NCI-H510A treated with DMSO at 0.1 percent for 48 hours (cell line): Measurements from ENCODE around the gene TNFAIP3.

Experiments used
- DNase-seq: peaks from one replicate; lab custom pipeline; 2025; lab: John Stamatoyannopoulos, UW

TNFAIP3 gene

DNA sequence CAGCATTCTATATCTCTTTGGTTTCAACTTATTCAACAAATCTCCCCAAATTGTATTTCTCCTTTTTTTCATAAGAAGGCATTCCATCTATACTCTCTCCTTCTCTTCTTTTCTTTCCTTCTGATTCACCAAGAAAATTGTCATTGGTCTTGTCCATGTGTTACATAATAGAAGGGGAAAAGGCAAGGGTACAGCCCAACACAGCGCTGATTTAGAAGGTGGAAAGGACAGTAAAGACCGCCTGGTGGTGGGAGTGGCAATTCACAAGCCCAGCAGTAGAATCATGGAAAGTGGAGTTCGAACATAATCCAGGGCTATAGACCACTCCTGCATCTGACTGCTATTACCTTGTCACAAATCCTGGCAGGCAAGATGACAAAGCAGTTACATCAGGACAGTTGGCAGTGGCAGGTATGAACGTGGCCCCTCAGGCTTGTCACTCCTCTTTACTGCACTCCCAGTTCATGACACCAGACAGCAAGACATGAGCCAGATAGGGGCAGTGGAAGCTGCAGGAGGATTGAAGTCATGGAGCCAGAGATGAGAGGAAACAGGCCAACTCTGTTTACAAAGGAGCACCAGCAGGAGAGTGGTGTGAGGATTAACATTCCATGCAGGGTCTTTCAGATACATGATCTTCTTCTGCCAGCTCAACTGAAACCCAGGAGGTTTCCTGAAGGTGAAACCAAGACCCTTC is 2.1 kb upstream of the TNFAIP3 start:
- no peak for DNase-seq

DNA sequence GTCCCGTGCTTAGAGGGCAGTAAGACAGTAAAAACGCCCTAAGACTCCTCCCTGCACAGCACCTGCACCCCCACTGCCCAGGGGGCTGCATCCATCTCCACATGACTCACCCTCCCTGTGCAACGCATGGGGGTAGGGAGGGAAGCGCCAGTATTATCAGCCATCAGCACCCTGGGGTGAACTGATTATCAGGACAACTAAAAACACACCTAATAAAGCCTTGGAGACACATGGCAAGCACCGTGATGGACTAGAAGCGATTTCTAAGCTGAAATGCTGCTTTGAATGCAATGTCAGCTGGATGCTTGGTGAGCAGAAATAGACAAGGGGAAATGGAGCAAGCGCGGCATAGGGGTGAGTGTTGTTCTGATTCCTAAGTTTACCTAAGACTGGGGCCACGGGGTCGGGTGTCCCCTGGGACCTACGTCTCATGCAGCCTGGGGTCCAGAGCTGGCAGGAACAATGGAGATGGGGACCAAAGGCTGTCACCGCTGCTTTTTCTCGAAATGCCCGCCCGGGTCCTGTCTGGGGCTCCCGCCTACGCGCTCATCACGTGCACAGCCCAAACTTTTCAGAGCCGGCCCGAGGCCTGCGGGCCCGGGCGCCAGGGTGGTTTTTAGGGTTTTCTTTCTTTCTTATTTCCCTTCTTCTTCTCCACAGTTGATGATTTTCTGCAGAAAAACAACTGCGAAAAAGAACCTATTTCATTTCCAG is 702 bp upstream of the TNFAIP3 start:
- no peak for DNase-seq

DNA sequence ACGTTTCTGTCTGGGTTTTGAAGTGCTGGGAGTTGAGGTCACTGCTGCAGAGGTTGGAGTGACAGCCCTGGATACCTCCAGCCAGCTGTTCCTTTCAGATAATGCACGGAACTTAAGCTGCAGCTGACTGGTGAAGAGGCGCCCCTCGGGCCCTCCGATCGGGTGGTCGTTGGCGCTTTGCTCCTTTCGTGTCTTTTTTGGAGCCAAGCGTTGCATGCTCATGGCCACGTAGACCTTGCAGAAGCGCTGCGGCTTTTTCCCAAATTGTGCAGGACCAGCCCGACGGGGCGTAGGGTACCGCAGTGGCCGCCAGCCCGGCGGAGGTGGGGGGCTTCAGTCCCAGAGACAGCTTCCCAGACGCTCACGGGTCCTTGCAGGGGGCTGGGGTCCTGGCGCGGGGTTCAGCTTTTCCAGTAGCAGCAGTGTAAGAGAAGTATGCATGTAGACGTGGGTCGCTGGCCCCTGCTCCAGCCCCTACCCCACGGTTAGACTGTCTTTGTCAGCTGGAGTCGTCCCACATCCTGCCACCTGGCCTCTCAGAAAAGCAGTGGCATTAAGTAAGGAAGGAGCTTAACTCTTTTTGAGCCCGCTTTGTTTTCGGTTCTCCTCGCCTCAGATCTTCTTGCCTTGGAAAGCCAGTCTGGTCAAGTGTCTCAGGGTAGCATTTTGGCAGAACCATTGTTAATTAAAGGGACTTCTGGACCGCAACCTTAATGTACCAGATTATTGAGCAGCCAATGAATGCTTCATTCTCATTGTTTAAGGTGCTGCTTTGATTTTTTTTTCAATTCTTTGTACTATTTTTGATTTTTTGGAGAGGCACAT is 838 bp downstream of the TNFAIP3 start:
- DNase-seq = no peak

DNA sequence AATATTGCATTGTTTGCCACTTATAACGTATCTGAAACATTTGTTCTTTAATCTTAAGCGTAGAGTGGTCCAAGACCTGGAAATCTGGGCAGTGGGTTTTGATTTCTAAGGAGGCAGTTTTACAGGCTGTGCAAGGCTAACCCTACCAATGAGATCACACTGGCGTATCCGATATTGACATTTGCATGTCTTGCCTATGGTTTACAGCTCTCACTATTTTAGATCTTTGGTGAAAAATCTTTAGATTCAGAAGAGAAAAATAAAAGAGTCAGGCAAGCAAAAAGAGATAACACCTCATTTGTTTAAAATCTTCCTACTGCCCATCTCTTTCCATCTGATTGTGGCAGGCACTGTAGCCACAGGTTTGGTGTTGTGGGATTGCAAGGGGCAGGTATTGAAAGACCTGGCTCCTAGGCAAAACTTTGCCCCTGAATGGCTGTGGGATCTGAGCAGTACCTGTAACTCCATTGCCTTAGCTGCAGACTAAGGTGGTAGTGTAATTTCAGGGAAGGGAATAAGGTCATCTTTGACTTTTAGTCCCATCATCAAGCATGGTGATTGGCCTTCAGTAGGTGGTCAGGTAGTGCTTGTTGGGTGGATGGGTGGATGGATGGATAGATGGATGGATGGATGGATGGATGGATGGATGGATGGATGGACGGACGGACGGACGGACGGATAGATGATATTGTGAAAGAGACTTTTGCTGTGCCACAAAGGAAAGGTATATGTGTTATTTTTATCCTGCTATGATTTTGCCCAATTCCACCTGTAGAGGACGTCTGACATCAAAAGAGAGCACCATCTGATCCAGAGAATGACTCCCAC is 1.9 kb downstream of the TNFAIP3 start:
- DNase-seq = no peak

DNA sequence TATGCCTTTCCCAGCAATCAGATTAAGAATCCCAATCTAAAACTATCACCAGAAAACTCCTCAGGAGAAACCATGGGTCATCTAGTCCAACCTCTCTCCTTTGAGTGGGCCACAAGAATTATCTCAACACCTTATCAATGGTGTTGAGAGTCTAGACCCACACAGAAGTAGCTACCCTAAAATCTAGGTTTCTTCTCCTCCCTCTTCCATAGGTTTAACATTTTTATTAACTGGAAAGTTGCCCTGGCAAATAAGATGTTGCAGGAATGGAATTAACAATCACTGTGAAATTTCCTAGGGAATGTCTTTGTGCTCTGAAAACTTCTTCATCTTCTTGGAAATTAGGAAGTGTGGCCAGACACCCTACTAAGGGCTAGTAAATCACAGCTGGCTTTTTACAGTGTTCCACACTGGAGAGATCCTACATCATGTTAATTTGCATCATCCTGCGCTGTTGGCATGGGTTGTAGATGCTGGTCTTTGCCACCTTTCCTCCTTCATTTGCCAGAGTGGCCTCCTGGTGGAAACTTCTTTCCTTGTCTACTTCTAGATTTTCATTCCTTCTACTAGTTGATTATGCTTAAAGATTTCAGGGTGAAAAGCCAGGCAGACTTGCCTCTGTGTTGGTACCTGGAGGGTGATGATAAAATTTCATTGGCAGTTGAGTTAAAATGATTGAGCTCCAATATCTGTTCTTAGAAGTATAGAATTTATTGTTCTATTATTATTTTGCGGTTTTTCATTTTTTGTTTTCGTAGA is 2.7 kb downstream of the TNFAIP3 start:
- DNase-seq = no peak

DNA sequence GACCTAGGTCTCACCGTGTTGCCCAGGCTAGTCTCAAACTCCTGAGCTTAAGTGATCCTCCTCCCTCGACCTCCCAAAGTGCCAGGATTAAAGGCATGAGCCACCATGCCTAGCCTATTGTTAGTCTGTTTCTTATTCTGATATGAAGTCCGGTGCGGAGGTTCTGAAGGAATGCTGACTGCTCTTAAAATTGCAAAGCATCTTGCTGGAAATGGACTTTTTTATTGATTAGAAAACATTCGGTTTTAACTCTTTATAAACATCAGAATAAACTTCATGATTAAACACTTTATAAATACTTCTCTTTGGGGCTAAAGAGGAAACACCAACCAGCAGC is 3.2 kb downstream of the TNFAIP3 start:
- DNase-seq = no peak

DNA sequence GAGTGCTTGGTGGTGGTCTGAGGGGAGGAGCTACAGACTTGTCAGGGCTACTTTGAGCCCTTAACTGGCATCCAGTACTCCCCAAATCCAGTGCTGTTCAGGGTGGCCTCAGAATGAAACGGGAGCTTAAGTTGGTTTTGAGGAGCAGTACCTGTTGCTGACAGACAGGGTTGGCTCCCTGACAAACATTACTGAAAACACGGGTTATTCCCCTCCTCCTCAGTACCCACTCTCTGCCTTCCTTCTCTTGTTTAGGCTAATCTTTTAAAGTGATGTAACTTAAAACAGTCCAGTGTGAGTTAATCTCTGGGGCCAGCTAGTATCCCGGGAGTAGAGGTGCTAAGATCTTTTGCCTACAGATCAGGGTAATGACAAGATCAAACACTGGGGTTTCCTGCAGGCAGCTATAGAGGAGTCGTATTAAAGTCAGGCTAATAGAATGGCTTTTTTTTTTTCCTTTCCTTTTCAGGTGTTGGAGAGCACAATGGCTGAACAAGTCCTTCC is 3.7 kb downstream of the TNFAIP3 start:
- DNase-seq = no peak

DNA sequence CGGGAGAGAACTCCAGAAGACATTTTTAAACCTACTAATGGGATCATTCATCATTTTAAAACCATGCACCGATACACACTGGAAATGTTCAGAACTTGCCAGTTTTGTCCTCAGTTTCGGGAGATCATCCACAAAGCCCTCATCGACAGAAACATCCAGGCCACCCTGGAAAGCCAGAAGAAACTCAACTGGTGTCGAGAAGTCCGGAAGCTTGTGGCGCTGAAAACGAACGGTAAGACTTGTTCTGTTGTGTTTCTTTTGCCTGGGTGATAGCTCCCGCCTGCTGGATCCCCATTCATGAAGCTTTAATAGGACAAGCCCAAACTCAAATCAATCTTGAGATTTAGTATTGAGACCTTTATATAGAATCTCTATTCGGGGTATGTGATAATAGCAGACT is 4.2 kb downstream of the TNFAIP3 start:
- DNase-seq = no peak

DNA sequence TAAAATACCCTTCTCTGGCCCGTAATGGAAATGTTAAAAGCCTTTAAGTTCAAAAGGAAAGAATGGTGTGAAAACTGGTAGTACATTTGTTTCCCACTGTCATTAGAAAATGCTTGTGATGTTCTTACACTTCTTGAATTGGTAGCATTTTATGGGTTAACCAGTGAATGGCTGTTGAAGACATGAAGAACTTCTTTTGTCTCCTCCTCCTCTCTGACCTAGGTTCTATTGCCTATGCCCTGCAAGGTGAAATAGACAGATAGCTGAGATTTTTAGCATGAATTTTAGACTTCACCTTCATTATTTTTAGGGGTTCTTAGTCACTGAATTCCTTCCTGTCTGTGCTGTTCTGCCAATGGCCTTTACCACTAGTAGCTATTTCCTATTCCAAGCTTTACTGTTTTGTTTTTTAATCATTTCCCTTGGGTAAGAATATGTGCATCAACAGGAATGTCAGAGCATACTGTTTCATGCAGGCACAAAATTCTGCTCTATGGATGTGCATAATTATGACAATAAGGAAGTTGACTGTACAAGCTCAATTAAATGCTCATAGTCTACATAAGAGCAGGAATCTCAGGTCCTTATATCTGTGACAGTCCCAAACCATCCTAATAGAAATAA is 4.9 kb downstream of the TNFAIP3 start:
- DNase-seq = no peak

DNA sequence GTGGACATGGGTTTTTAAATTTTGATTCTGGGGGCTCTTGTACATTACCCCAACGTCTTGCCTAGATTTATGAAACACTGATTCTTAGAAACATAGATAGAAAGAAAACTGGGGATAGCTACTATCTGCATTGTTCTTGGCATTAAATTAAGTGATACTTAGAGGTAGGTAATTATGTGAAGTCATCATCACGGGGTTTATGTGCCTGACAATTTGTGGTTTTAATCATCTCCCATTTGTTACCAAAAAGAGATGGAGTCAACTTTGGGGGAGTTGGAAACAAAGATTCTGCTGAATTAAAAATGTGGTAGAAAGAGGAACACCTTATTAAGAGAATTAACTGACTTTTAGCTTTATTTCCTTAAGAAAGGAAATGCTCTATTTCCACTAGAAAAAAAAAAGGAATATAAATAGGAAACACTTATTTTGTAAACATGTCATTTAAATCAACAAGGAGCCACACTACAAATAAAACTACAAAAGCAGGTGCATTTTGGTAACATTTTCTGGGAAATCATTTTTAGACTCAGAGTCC is 5.6 kb downstream of the TNFAIP3 start:
- no peak for DNase-seq

DNA sequence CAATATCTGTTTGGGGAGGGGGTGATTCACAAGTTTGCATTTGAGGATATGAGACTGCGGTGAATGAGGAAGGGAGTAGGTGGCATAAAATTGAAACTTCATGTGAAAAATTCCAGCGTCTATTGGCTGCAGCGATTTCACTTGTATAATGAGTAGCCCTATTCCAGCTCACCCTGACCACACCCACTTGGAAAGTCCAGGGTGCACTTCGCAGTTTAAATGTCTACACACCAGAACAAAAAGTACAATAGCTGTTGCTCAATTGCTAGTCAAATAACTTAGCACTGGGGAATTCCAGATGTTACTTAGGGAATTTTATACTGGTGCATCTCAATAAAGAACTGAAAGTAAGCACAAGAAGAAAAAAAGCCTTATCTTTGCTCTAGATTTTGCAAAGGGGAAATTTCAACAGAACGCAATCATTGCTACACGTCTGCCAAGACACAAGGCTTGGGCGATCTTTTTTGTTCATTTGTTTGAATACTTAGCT is 6.3 kb downstream of the TNFAIP3 start:
- DNase-seq = no peak

DNA sequence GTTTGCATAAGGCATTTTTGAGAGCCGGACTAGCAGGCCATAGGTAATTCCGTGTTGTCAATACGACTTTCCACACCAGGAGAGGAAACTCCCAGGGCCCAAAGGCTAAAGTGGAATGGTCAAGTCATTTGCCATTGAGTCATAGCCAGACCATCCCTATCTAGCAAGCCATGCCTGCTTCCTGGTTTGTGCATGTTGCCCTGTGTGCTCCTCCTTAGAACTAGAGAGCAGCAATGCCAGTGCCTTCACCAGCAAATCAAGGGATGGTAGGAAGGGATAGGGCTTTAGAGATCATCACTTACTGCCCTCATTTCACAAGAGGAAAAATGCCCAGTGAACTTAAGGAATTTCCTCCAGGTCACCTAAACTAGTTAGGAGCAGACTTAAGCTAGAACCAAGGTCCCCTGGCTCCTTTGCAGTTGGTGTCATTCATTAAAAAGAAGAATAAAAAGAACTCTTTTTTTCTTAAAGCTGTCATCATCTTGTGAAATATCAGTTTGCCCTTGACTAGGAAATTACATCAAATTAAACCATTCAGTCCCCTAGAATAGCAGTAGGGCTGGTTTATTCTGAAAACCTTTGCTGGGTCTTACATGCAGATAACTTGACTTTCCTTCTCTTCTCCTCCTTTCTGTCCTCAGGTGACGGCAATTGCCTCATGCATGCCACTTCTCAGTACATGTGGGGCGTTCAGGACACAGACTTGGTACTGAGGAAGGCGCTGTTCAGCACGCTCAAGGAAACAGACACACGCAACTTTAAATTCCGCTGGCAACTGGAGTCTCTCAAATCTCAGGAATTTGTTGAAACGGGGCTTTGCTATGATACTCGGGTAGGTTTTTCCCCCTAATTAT is 7.4 kb downstream of the TNFAIP3 start:
- DNase-seq = no peak

DNA sequence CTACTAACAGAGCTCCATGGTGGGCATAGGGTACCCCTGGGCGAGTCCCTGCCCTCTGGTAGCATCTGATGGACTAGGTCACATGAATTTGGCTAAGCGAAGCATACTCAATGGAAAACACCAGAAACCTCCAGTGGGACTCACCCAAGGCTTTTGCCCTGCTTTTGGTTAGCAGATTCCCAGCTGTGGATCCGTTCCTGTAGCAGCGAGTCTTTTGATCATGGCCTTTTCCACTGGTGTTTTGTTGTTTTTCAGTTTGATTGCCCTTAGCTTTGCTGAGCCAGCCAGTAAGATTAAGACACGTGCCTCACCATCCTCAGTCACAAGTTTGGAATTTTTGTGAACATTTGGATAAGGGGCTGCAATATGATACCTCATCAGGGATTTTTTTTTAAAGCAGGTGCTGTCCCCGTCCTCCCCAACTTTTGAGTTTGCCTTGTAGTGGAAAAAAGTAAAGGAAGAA is 8.0 kb downstream of the TNFAIP3 start:
- no peak for DNase-seq

DNA sequence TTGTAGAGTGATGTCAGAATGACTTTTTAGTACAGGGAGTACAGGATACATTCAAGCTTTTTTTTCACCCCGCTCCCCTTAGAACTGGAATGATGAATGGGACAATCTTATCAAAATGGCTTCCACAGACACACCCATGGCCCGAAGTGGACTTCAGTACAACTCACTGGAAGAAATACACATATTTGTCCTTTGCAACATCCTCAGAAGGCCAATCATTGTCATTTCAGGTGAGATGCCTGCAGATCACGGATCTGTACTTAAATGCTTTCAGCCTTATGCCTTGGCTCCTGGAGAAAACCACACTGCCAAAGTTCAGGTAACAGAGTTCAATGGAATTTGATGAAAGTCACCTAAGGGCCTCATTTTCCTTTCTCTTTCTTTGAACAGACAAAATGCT is 8.5 kb downstream of the TNFAIP3 start:
- DNase-seq = no peak

DNA sequence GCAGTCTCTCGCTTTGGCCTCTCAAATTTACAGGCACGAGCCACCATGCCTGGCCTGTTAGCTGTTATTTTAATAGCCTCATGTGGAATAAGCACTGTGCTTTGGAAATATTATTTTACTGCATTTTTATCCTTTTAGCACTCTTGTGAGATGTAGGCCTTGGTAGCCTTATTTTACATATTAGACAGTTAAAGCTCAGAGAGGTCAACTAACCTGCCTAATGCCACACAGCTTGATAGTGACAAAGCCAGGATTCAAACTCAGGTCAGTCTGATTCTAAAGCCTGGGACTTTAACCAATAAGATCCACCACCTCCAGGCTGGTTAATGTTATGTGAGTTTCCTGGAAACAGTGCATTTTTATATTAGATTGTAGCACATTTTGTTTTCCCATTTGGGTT is 9.5 kb downstream of the TNFAIP3 start:
- no peak for DNase-seq

DNA sequence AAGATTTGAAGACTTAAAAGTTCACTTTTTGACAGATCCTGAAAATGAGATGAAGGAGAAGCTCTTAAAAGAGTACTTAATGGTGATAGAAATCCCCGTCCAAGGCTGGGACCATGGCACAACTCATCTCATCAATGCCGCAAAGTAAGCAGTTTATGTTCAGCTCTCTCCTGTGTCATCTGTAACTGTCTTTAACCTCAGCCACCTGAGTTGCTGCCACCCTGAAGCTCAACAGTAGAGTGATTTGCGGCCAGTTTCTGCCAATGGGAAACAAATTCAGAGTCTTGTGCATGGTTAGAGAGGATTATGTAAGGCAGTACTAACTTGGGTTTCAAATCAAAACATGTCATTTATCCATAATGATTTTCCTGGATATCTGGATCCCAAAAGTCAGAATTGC is 10.1 kb downstream of the TNFAIP3 start:
- no peak for DNase-seq

DNA sequence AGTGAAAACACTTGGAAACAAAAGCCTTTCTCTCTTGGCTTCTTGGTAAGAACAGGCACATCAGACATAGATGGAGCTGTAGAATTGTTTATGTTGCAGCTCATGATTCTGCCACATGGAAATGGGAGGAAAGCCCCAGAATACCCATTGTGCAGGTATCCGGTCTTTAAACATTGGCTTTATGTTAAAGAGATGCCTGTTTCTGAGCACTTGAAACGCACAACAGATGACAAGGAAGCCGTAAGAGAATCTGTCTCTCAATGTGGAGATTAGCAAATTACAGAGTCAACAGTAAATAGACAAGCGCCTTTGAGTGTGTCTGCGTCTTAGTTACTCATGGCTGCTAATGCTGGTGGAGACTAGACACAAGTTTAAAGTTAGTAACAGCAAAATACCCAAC is 10.5 kb downstream of the TNFAIP3 start:
- DNase-seq = no peak

DNA sequence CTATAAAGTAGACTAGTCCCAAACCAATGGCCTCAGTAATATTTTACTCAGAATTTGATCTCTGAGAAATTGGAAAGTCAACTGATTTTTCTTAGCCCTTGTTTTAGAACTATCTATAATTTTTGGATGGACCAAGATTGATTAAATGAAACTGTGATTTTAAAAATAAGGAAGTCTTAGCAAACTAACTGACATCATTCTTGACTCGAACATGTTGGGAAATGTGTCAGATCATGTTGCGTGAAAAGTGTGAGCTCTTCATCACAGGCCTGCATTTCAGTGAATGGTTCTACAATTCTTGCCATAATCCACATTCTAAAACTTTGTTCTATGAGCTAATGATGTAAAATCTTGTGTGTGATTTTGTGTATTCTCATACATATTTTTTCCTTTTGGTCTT is 11.0 kb downstream of the TNFAIP3 start:
- no peak for DNase-seq
